Fibroblast of skin of right quadriceps (primary cell): ENCODE measurements around the gene TFAM.
A peak's percentile ranks its signal among the peaks of the same experiment; 100 is the strongest.

Experiments
- DNase-seq: peaks from one replicate; pipeline ENCODE4 v3.0.0-alpha.2; 2013

TFAM gene

GRCh38 chr10:58436071-58436470 lies 50.9 kb downstream of the TFAM start:
- DNase-seq, result peak; percentile 49

- peak; percentile 85 for DNase-seq
These were observed 53.2 kb downstream of the TFAM start for GRCh38 chr10:58438340-58438871.

GRCh38 chr10:58438986-58439385 lies 53.8 kb downstream of the TFAM start:
- DNase-seq, result no peak

- no peak for DNase-seq
These were observed 54.6 kb downstream of the TFAM start for GRCh38 chr10:58439632-58440364.

- no peak for DNase-seq
These were observed 55.3 kb downstream of the TFAM start for GRCh38 chr10:58440484-58440883.

- no peak for DNase-seq
These were observed 59.1 kb downstream of the TFAM start for GRCh38 chr10:58444321-58444720.

GRCh38 chr10:58444876-58445275 lies 59.7 kb downstream of the TFAM start:
- DNase-seq, result no peak

GRCh38 chr10:58448121-58448935 lies 63.1 kb downstream of the TFAM start:
- no peak for DNase-seq
